ENCODE data around the gene PLA2G5. TPM values are rescaled to one million over a fixed set of nuclear protein-coding genes. Genes with fewer than 3 reads are reported as not detected.

The PLA2G5 gene
- total and polyA plus RNA-seq, 2 of the 4 experiments (the other 2 are of a cell fraction), result not detected

DNA sequence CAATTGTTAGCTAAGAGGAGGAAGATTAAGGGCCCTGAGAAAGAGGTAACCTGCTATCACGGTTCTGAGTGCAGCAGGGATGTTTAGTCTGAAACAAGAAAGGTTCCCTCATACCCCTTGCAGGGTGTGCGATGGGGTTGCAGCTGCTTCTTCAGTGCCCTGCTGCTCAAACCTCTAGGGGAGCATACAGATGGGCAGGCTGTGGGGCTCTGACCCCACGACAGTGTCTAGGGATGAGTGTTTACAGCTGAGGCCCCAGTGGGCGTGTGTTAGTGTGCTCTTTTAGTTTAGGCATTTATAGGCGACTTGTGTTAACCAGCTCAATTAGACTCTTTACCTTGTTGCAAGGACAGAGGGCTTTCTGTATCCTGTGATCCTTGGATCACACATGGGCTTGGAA, 41.3 kb upstream of the PLA2G5 start:
- no peaks in the 10 kb centered on the region for H3K79me1 ChIP-seq (ENCODE audit: low read depth in 1 of 2, low read length in 2 of 2)
- no TSS peak for BruUV-seq (replicated peaks)
- H3K14ac ChIP-seq (replicated peaks; ENCODE audit: low read depth, low read length), result no peak overlapping the region
- intact Hi-C loops (cut with micrococcal nuclease), result no loop called here
- DNase-seq (no peak), ATAC-seq (ENCODE audit: low read depth) (no peak)
- H2BK15ac ChIP-seq (ENCODE audit: low read depth, low read length), result no peak overlapping the region
- no peaks in the 10 kb centered on the region for H3K4me1 ChIP-seq (ENCODE audit: control insufficient read depth, insufficient read depth, low read length)
- no peaks in the 10 kb centered on the region for H4K20me1 ChIP-seq (ENCODE audit: insufficient read depth, low read length)
- no peak overlapping the region for H4K91ac ChIP-seq (ENCODE audit: insufficient read depth, low read depth, low read length)
- H3K9ac ChIP-seq (ENCODE audit: low read depth, low read length), result no peak overlapping the region
- H4K5ac ChIP-seq (ENCODE audit: low read depth, low read length), result no peak overlapping the region
- in situ Hi-C loops (cut with MboI; ENCODE audit: low sequenced_read_pairs), result no loop called here
- H3K27me3 ChIP-seq (ENCODE audit: control insufficient read depth, insufficient read depth, low read length), result peaks cover 12% of the 10 kb centered on the region
- no peak overlapping the region for H3K4me2 ChIP-seq (ENCODE audit: low read depth, low read length)
- no peak overlapping the region for H3K56ac ChIP-seq (ENCODE audit: extremely low read depth, insufficient read depth, low read length)
- no peak overlapping the region for H2AK5ac ChIP-seq (ENCODE audit: low read depth, low read length)
- no peaks in the 10 kb centered on the region for H3K9me3 ChIP-seq (ENCODE audit: control insufficient read depth, insufficient read depth, low read length)
- TF ChIP-seq, protein P1, sequence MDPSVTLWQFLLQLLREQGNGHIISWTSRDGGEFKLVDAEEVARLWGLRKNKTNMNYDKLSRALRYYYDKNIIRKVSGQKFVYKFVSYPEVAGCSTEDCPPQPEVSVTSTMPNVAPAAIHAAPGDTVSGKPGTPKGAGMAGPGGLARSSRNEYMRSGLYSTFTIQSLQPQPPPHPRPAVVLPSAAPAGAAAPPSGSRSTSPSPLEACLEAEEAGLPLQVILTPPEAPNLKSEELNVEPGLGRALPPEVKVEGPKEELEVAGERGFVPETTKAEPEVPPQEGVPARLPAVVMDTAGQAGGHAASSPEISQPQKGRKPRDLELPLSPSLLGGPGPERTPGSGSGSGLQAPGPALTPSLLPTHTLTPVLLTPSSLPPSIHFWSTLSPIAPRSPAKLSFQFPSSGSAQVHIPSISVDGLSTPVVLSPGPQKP (IDR thresholded peaks at IDR 0.05; ENCODE audit: borderline replicate concordance, low read depth, low read length), result no peak
- TF ChIP-seq BHLHE40 (IDR thresholded peaks at IDR 0.05; ENCODE audit: low read depth, low read length), result no peak
- TF ChIP-seq MAZ (IDR thresholded peaks at IDR 0.05; ENCODE audit: borderline replicate concordance, low read depth, low read length), result no peak
- TF ChIP-seq RFX5 (IDR thresholded peaks at IDR 0.05; ENCODE audit: low read depth, low read length), result no peak
- no peak for TF ChIP-seq SMC3 (IDR thresholded peaks at IDR 0.05; ENCODE audit: low read depth, low read length)
- no peak for TF ChIP-seq POLR2A (IDR thresholded peaks at IDR 0.05; ENCODE audit: low read depth, low read length)
- no peak for TF ChIP-seq CEBPB (IDR thresholded peaks at IDR 0.05; ENCODE audit: low read depth, low read length)
- TF ChIP-seq MAFK (IDR thresholded peaks at IDR 0.05; ENCODE audit: low read depth, low read length), result no peak
- TF ChIP-seq CTCF (conservative IDR thresholded peaks at IDR 0.05; ENCODE audit: low read depth, low read length), result no peak
- no peak for TF ChIP-seq RAD21 (IDR thresholded peaks at IDR 0.05; ENCODE audit: low read length)
- no peak for TF ChIP-seq MXI1 (IDR thresholded peaks at IDR 0.05; ENCODE audit: borderline replicate concordance, low read depth, low read length)
- no peak for TF ChIP-seq NFE2L2 (IDR thresholded peaks at IDR 0.05; ENCODE audit: low read depth, low read length)
- H3K36me3 ChIP-seq (ENCODE audit: control insufficient read depth, insufficient read depth, low read length), result no peaks in the 10 kb centered on the region
- no peak overlapping the region for H3K27ac ChIP-seq (ENCODE audit: insufficient read depth, low read length)
- no peak overlapping the region for H4K8ac ChIP-seq (ENCODE audit: low read depth in 2 of 2, low read length in 2 of 2)
- no peak overlapping the region for H2BK20ac ChIP-seq (ENCODE audit: low read depth, low read length)
- ChIA-PET POLR2A (ENCODE audit: unreplicated experiment) (no interaction called here), CTCF (no interaction called here)
- H3K4ac ChIP-seq (ENCODE audit: low read depth, low read length), result no peak overlapping the region
- H2AK9ac ChIP-seq (replicated peaks; ENCODE audit: low read depth, low read length, poor library complexity), result no peak overlapping the region
- H2BK5ac ChIP-seq (ENCODE audit: low read depth, low read length, poor library complexity, severe bottlenecking), result no peak overlapping the region
- H3K23ac ChIP-seq (ENCODE audit: low read depth, low read length), result no peak overlapping the region
- no peak overlapping the region for H3K4me3 ChIP-seq (ENCODE audit: insufficient read depth, low read depth, low read length)
- H2BK120ac ChIP-seq (ENCODE audit: low read depth, low read length), result no peak overlapping the region
- no peaks in the 10 kb centered on the region for H3K9me1 ChIP-seq (ENCODE audit: insufficient read depth, low read length)
- dilution Hi-C loops (cut with HindIII; ENCODE audit: low sequenced_read_pairs, unreplicated experiment), result no loop called here
- no peak overlapping the region for H2AFZ ChIP-seq (replicated peaks; ENCODE audit: low read length, poor library complexity)
- 40% methylated on average over 1 of the region's 5 CpGs; no CpG with 5 or more reads in 1 of the 2 experiments for WGBS, 2 experiments (ENCODE audit: extremely low coverage in 2 of 2, insufficient read length in 1 of 2)
- H3K18ac ChIP-seq (ENCODE audit: low read depth, low read length), result no peak overlapping the region

All from IMR-90 (cell line).